AG04450 (cell line): ENCODE results near the gene TTC7B. TPM values are rescaled to one million over a fixed set of nuclear protein-coding genes. Genes with fewer than 3 reads are reported as not detected.
"Not testable (repeated sequence)": the region's sequence is repeated elsewhere in the genome, so short reads cannot be mapped to it uniquely, and the experiment has no call there.

Source experiments
- CTCF ChIA-PET: fragments of 300-600, 350-600 bp; formaldehyde crosslinking; extraction: SDS; loops from one replicate; lab custom pipeline; 2022; ENCODE audit warnings: antibody characterized with exemption, inconsistent platforms; lab: Charles Lee
- POLR2A ChIA-PET: fragments of 350-600 bp; formaldehyde crosslinking; extraction: SDS; loops from one replicate; lab custom pipeline; 2021; ENCODE audit warnings: antibody characterized with exemption, inconsistent platforms; lab: Yijun Ruan, JAX
- DNase-seq: peaks from one replicate; pipeline ENCODE4 v3.0.0-alpha.2; 2011; ENCODE audit warnings: low read depth, low spot score
- H3K27ac ChIP-seq: one replicate; pipeline ENCODE4 v1.5.1; 2012; ENCODE audit warnings: low read depth, low read length, control low read depth
- H3K27me3 ChIP-seq: one replicate; pipeline ENCODE4 v1.6.0; 2012; ENCODE audit warnings: low read length; ENCODE audit not compliant: control insufficient read depth, insufficient read depth
- H3K4me3 ChIP-seq: 2 replicates; pipeline ENCODE4 v1.5.1; 2011; ENCODE audit warnings: mild to moderate bottlenecking, low read depth, low read length, control low read depth
- H3K9me3 ChIP-seq: 2 replicates; pipeline ENCODE4 v1.5.1; 2012; ENCODE audit warnings: low read length; ENCODE audit not compliant: control insufficient read depth, insufficient read depth
- polyA plus RNA-seq: library from polyadenylated mRNA; depleted of rRNA; stranded (reverse); fragments of >200 nt; gene quantifications from 2 replicates; pipeline ENCODE4 v1.2.3, GENCODE V29; 2011
- TF ChIP-seq, protein P1 (sequence below): IDR thresholded peaks from 2 replicates; pipeline ENCODE4 v1.5.1; 2011; ENCODE audit warnings: low read depth, low read length, control low read depth, inconsistent platforms

TTC7B gene
- polyA plus RNA-seq, 1 experiment: 36.0 TPM

DNA sequence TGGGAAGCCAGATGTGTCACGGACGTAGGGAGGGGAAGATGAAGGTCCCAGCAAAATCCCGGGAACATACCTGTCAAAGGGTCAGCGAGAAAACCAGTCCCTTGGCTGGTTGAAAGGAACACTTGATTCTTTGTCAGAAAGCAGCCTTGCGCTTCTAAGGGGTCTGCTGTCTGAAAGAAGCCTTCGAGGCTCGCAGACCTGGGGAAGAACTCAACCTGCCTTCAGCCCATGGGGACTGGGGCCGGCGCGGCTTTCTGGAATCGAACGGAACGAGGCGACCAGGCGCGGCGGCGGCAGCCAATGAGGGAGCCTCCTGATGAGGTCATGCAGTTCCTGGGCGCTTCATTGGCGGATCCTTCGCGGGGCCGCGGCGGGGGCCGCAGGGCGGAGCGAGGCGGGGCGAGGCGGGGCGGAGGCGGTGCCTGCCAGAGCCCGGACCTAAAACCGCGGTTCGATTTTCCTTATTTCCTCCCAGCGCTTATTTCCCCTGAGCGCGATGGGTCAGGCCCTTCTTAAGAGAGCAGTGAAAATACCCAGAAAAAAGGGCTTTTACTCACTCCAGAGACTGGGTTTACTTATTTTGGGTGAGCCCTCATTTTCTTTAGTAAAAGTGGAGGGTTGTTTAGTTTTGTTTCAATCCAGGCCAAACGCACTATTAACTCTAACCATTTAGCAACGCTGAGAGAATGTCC, 11.8 kb upstream of the TTC7B start:
- TF ChIP-seq, protein P1, sequence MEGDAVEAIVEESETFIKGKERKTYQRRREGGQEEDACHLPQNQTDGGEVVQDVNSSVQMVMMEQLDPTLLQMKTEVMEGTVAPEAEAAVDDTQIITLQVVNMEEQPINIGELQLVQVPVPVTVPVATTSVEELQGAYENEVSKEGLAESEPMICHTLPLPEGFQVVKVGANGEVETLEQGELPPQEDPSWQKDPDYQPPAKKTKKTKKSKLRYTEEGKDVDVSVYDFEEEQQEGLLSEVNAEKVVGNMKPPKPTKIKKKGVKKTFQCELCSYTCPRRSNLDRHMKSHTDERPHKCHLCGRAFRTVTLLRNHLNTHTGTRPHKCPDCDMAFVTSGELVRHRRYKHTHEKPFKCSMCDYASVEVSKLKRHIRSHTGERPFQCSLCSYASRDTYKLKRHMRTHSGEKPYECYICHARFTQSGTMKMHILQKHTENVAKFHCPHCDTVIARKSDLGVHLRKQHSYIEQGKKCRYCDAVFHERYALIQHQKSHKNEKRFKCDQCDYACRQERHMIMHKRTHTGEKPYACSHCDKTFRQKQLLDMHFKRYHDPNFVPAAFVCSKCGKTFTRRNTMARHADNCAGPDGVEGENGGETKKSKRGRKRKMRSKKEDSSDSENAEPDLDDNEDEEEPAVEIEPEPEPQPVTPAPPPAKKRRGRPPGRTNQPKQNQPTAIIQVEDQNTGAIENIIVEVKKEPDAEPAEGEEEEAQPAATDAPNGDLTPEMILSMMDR: no peak
- Histone ChIP-seq H3K9me3 (peaks cover 11% of the 10 kb centered on the region), H3K4me3 (peak overlapping the region; percentile 55), H3K27me3 (peaks cover 11% of the 10 kb centered on the region), H3K27ac (no peak overlapping the region)
- CTCF ChIA-PET: interaction anchor here (0.8 to 1.1 kb wide), 2 partner anchors 11 to 12 kb away, joined by 4 read pairs; no protein-coding TSS in a partner anchor
- DNase-seq: peak; percentile 26
- POLR2A ChIA-PET: no interaction called here

DNA sequence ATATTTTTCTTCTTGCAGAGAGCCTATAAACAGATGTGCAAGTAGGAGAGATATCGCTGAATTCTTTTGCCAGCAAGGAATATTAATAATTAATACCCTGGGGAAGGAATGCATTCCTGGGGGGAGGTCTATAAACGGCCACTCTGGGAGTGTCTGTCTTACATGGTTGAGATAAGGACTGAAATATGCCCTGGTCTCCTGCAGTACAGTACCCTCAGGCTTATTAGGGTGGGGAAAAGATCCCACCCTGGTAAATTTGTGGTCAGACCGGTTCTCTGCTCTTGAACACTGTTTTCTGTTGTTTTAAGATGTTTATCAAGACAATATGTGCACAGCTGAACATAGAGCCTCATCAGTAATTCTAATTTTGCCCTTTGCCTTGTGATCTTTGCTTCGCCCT, 7.3 kb upstream of the TTC7B start:
- DNase-seq, CTCF ChIA-PET, POLR2A ChIA-PET, H3K27me3 ChIP-seq, H3K27ac ChIP-seq, H3K4me3 ChIP-seq: not testable (repeated sequence)
- peaks cover 11% of the 10 kb centered on the region for H3K9me3 ChIP-seq

DNA sequence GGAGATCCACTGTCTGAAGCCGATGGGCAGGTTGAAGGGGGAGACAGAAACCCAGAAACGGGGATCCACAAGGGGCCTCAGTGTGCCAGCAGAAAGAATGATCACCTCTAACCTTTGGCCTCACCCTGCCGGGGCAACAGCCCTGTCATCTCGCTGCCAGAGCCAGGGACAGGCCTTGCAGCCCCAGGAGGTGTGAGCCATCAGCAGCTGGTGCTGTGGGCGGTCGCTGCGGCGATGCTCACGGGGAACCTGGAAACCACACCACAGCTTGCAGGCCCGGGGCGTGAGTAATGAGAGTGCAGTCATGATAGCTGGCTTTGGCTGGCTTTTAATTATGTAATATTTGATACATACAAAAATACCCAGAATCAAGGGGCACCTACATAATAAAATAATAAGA, 4.7 kb upstream of the TTC7B start:
- no peak overlapping the region for H3K4me3 ChIP-seq
- DNase-seq: no peak
- H3K9me3 ChIP-seq: peaks cover 11% of the 10 kb centered on the region
- ChIA-PET POLR2A (no interaction called here), CTCF (interaction anchor here (0.8 to 1.5 kb wide), 4 partner anchors 61 to 520 kb away, joined by 3 to 6 read pairs (median 4); no protein-coding TSS in a partner anchor)
- TF ChIP-seq, protein P1: no peak
- H3K27me3 ChIP-seq: peaks cover 5% of the 10 kb centered on the region
- H3K27ac ChIP-seq: no peak overlapping the region

DNA sequence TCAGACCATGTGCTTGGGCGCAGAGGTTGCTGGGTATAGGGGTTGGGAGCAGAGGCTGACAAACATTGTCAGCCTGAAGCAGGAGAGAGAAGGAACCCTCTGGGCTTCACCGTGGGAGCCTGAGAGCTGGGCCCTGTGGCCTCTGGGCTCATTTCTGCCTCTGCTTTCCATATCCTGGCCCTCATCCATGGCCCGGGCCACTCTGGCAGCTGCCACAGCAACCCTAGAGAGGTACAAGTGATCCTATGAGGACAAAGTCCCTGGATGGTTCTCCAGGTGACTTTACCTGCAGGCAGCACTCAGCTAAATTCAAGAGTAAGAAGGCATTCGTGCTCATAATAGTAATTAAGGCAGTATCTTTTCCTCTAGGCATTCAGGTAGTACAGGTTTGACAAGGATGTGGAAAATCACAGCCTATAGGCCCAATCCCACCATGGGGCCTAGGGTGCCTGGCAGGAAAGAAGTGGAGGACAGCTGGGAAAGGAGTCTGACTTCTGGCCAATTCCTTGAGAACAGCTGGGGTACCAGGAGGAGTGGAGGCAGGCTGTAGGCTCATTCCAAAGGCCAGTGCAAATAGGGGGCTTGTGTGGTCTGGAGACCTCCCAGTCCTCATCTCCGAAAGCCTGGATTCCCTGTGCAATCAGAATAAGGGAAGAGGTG, 3.6 kb upstream of the TTC7B start:
- no peak overlapping the region for H3K27ac ChIP-seq
- DNase-seq: no peak
- peaks cover 3% of the 10 kb centered on the region for H3K27me3 ChIP-seq
- CTCF ChIA-PET: no interaction called here
- no peak overlapping the region for H3K4me3 ChIP-seq
- TF ChIP-seq, protein P1: no peak
- peaks cover 11% of the 10 kb centered on the region for H3K9me3 ChIP-seq
- POLR2A ChIA-PET: no interaction called here

DNA sequence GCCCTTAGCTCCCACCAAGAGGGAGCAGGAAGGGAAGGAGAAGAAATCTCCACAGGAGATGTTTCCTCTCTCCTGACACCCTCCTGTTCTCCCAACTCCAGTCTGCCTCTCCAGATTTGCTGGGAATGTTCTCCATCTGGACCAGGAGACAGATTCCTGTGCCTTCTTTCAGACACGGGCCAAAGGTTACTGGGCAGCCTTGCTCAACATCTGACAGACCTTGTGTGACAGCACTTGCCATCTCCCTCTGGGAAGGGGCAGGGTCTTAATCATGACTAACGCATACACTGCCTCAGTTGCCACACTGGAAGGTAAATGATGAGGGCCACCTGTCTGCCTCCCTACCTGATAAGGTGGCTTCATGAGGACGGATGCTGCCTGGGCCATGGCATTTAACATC, 2.5 kb upstream of the TTC7B start:
- POLR2A ChIA-PET: no interaction called here
- CTCF ChIA-PET: interaction anchor here (0.7 kb wide), 1 partner anchor 398 kb away, joined by 3 read pairs; no protein-coding TSS in a partner anchor
- no peak overlapping the region for H3K27ac ChIP-seq
- TF ChIP-seq, protein P1: no peak
- H3K27me3 ChIP-seq: peaks cover 3% of the 10 kb centered on the region
- H3K9me3 ChIP-seq: peaks cover 3% of the 10 kb centered on the region
- DNase-seq: no peak
- H3K4me3 ChIP-seq: no peak overlapping the region
